H1 (cell line): ENCODE results near the gene RAB10. TPM values are rescaled to one million over a fixed set of nuclear protein-coding genes. Genes with fewer than 3 reads are reported as not detected.
A peak's percentile ranks its signal among the peaks of the same experiment; 100 is the strongest.

Source experiments
- BACH1 ChIP-seq: IDR thresholded peaks from 2 replicates; pipeline ENCODE4 v1.6.1; 2012; ENCODE audit warnings: low read length, improper control_type of control experiment
- CHD1 ChIP-seq: IDR thresholded peaks from 2 replicates; pipeline ENCODE4 v1.6.1; 2012; ENCODE audit warnings: low read depth, low read length, improper control_type of control experiment
- HDAC6 ChIP-seq: IDR thresholded peaks from one replicate; pipeline ENCODE4 v1.7.1; 2012; ENCODE audit warnings: low read depth, mild to moderate bottlenecking, inconsistent platforms, low read length, moderate library complexity
- polyA plus RNA-seq, 7 experiments: library from polyadenylated mRNA; depleted of rRNA in 3 of 7; stranded (reverse) in 5 of 7; unstranded in 2 of 7; fragments of >200 nt in 5 of 7; fragments of 200-250 nt in 2 of 7; gene quantifications; 1 replicate in 5 of 7; 2 replicates in 1 of 7; 4 replicates in 1 of 7; pipeline versions ENCODE4 v1.2.1 to v1.2.3, GENCODE V29; 2011 to 2013; ENCODE audit warnings: missing spikeins in 2 of 7, mixed read lengths in 2 of 7
- total RNA-seq: library from RNA; stranded (reverse); fragmentation: NEBNext Ultra II Directional; extraction: Animal tissue kit (Norgen Biotek cat#: 25700); gene quantifications from 2 replicates; pipeline ENCODE4 v1.2.1, GENCODE V29; 2021
- TF ChIP-seq, protein P1 (sequence below): IDR thresholded peaks from 2 replicates; pipeline ENCODE4 v1.6.1; 2012; ENCODE audit warnings: low read length, inconsistent platforms
- TF ChIP-seq, protein P2 (sequence below): IDR thresholded peaks from 2 replicates; pipeline ENCODE4 v1.6.1; 2012; ENCODE audit warnings: inconsistent platforms

The RAB10 gene
- total and polyA plus RNA-seq, 2 of the 8 experiments (the other 6 are each of a cell fraction or from before 2014, with no cell fraction given): 42.6 to 136 TPM

DNA sequence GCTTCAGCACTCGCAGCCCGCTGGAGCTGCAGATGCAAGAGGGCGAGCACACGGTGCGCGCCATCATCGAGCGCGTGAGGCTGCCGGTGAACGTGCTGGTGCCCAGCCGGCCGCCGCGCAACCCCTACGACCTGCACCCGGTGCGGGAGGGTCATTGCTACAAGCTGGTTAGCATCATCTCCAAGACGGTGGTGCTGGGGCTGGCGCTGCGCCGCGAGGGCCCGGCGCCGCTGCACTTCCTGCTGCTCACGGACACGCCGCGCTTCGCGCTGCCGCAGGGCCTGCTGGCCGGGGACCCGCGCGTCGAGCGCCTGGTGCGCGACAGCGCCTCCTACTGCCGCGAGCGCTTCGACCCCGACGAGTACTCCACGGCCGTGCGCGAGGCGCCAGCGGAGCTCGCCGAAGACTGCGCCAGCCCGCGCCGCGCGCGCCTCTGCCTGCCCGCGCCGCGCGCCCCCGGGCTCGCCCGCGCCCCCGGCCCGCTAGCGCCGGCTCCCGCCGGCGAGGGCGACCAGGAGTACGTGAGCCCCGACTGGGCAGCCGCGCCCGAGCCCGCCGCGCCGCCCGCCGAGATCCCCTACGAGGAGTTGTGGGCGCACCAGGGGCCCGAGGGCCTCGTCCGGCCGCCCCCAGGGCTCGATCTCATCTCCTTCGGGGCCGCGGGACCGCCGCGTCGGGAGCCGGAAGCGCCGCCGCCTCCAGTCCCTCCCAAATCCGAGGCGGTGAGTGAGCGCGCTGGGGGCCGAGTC is 150.8 kb downstream of the RAB10 start (continued):
- TF ChIP-seq, protein P1, sequence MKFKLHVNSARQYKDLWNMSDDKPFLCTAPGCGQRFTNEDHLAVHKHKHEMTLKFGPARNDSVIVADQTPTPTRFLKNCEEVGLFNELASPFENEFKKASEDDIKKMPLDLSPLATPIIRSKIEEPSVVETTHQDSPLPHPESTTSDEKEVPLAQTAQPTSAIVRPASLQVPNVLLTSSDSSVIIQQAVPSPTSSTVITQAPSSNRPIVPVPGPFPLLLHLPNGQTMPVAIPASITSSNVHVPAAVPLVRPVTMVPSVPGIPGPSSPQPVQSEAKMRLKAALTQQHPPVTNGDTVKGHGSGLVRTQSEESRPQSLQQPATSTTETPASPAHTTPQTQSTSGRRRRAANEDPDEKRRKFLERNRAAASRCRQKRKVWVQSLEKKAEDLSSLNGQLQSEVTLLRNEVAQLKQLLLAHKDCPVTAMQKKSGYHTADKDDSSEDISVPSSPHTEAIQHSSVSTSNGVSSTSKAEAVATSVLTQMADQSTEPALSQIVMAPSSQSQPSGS: no peak
- TF ChIP-seq BACH1: peak; percentile 86
- no peak for TF ChIP-seq CHD1
- TF ChIP-seq, protein P2, sequence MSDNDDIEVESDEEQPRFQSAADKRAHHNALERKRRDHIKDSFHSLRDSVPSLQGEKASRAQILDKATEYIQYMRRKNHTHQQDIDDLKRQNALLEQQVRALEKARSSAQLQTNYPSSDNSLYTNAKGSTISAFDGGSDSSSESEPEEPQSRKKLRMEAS: peak; percentile 81
- TF ChIP-seq HDAC6: no peak
